Stimulated activated CD8-positive, alpha-beta memory T cell treated with anti-CD3 and anti-CD28 coated beads, Interleukin-4, amount 100 ng/mL, for 48 hours (primary cell): ENCODE results near the gene FBXO38.

Experiments
- DNase-seq: peaks from one replicate; pipeline ENCODE4 v3.0.0-alpha.2; 2020

FBXO38 gene

DNA sequence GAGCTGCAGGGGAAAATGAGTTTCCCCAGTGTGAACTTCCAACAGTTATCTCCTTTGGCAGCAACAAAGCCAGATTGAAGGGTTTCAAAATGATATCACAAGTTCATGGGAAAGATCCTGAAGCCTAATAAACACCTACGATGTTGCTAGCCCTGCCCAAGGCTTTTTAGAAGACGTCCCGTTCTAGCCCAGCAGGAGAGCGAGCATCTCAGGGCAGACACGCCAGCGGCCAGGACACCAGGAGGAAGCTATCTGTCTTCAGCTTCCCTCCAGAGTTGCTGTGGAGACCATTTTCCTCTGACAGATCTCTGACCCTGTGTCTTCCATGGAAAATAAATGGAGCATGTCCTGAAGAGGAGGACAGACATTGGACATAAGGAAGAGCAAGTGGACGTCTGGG, 98.4 kb downstream of the FBXO38 start:
- DNase-seq: no peak

DNA sequence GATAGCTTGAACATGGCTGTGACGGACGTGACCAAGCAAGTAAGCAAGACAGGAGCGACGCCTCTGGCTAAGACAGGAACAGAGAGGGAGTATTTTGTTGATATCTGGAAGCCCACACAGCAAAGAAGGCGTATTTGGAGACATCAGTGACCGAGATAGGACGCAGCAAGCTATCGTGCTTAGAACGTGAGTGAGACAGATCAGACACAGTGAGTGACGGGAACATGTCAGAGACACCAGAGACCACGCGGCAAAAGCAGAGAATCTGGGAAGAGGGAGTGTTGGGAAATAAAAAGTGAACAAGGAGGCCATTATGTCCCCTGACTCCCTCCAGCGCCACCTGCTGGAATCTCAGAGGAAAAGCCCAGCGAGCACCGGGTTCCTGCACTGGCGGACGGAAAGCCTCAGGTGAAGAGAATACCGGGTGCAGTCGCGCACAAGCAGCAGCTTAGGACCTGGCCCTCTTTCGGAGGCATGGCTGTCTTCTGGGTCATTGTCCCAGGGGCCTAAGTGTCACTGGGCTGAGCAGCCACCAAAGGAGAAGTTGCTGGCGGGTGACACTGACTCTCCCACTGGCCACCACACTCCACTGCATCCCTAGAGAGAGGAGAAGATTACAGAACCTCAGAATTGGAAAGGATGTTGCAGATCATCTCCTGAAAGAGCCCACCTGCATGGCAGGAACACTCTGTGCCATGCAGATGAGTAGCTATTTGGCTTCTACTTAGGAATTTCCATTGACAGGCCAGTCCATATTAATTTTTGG, 99.1 kb downstream of the FBXO38 start:
- peak; percentile 82 for DNase-seq

DNA sequence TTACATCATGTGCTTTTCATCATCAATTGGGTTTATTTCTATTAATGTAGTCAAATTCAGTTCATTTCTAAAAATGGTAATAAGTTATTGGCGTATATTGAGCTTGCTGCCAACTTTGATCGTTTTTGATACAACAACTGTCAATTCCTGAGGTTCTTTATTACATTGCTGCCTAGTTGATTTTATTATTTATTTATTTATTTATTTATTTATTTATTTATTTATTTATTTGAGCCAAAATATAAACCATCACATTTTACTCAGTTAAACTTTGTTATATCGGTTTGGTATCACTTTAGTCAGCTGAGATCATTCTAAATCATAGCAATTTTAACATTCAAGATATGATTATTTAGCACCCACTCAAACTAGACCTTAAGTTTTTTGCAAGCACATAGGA, 100.0 kb downstream of the FBXO38 start:
- DNase-seq: no peak

DNA sequence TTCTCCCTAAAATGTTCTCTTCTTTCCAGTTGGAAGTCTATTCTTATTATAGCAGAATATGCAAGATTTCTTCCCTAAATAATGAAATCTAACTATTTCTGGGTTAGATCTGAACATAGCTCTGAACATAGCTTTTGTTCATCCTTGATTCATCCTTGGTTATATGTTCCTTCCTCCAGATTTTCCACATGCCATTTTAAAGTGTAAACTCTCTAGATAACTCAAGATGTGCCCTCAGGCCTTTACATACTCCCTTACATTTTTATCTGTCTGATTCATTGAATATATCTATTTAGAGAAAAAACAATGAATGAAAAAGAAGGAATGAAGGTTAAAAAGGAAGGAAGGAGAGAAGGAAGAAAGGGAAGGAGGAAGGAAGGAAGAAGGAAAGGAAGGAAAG, 100.9 kb downstream of the FBXO38 start:
- DNase-seq: no peak

DNA sequence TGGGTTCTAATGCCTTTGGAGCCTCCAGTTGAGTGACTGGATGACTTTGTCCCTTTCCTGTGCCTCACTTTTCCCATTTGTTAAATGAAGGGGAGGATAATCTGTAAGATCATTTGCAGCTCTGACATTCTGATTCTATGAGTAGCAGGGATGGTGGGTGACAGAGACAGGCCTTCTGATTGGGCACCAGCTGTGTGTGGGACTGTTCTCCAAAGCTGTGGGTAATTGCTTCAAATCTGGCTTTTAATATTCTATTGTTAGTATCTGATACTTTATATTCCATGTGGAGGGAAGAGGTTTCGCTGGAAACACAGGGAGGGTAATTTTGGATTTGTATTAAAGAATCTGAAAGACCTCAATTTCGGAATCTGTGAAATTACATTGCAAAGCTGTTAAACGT, 102.7 kb downstream of the FBXO38 start:
- no peak for DNase-seq

DNA sequence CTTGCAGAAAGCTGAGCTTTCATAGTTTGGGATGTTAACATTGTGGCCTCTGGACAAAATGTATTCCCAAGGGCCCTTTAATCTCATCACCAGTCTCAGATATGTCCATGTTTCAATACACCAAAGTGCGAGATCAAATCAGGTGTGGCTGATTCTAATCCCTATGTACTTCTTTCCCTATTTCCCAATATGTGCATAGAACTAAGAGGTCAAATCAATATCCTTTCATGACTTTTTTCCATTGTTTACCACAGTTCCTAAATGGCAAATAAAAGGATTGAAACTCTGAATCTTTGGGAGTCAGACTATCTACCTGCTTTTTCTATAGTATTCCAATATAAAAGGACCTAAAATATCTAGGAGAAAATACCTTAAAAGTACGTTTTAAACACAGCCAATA, 105.0 kb downstream of the FBXO38 start:
- no peak for DNase-seq

DNA sequence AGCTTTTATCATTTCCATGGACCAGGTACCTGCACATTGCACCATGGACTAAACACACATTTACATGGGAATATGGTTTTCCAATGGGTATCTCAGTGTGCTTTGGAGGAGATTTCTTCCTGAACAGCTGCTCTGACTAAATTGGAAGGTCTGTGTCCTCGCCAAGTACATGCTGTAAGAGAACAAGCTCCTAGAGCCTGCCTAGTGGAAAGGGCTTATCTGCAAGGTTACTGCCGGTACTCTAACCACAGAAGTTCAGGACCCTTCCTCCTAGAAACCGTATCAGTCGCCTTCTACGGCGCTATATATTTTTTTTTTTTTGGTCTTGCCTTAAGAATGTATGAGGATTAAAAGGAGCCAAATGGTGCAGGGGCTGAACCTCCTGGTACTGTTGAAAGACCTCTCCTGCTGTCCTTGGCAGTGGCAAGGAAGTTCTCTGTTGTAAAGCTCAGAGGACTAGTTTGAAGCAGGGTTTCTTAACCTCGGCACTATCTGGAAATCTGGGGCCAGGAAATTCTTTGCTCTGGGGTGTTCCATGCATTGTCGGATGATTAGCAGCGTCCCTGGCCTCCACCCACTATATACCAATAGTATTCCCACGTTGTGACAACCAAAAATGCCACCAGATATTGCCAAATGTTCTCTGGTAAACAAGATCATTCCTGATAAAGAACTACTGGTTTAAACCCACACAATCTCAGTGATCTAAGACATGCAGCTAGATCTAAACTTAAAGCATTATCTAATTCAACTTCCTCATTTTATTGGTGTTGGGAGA, 107.4 kb downstream of the FBXO38 start:
- DNase-seq: no peak

DNA sequence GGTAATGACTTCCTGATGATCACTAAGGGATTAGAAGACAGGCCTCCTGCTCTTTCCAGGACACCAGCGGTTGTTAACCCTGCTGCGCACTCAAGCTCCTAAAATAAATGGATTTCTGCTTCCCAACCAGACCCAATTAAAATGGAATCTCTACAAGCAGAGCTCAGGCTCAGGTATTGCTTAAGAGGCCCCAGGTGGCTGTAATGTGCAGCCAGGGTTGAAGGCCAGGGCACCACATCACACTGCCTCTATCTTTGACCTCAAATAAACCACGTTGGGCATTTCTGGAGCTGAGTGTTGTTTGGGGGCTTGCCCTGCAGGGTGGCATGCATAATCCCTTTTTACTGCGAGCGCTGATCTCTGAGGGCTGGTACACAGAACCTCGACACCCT, 108.0 kb downstream of the FBXO38 start:
- no peak for DNase-seq

DNA sequence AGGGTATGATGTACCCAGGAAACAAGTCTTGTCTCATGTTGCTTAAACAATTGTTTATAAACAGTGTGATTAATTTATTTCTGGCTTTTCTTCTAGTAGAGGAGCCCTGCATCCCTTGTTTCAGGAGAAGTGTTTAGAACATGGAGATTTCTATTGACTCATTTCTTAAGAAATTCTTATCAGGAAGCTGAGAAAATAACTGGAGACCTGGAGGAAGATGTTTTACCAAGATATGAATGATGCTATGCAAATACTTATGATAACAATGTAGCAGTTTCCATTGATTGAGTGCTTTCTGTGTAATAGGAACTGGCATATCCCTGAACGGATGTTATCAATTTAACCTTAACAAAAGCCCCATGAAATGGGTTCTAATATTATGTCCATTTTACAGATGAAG, 108.6 kb downstream of the FBXO38 start:
- DNase-seq: no peak
